ENCODE data around the gene ARHGAP28. TPM values are rescaled to one million over a fixed set of nuclear protein-coding genes. Genes with fewer than 3 reads are reported as not detected.

Gene ARHGAP28
- total RNA-seq, 3 donors from 2014 or later (not counting 1 experiment from before 2014, with no cell fraction given) = not detected

DNA sequence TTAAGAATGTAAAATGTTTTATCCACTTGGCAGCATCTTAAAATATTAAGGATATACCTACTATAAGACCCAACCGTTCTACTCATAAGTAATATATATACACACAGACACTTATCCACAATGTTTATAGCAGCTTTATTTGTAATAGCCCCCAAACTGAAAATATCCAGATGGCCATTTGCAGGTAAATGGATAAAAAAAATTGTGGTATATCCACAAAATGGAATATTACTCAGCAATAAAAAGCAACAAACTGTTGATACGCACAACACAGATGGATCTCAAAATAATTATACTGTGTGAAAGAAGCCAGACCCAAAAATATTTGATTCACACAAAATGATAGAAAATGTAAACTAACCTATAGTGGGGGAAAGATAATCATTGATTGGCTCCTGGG lies 122.0 kb downstream of the ARHGAP28 start:
- DNase-seq = no peak
- Mint-ChIP-seq H3K4me1 (no peaks in the 10 kb centered on the region), H3K27ac (no peak overlapping the region), H3K36me3 (no peaks in the 10 kb centered on the region), H3K4me3 (no peak overlapping the region), H3K9me3 (peaks cover 4 to 5% of the 10 kb centered on the region in 2 donors), H3K27me3 (ENCODE audit: low read depth in 2 of 2) (no peaks in the 10 kb centered on the region)
- no peak for ATAC-seq
- Histone ChIP-seq H3K36me3 (ENCODE audit: control insufficient read depth, insufficient read depth, low read length) (no peaks in the 10 kb centered on the region), H3K27ac (ENCODE audit: low read length) (no peak overlapping the region), H3K27me3 (ENCODE audit: control insufficient read depth, insufficient read depth, low read length) (no peaks in the 10 kb centered on the region), H3K4me1 (ENCODE audit: control insufficient read depth, insufficient read depth, low read length) (no peaks in the 10 kb centered on the region), H3K4me3 (ENCODE audit: low read length) (no peak overlapping the region), H3K9me3 (ENCODE audit: control insufficient read depth, insufficient read depth, low read length) (no peaks in the 10 kb centered on the region)
- intact Hi-C loops (cut with micrococcal nuclease) = no loop called here
- WGBS (ENCODE audit: insufficient coverage) = no CpG with 5 or more reads among the region's 2 CpGs
- TF ChIP-seq, protein P1, sequence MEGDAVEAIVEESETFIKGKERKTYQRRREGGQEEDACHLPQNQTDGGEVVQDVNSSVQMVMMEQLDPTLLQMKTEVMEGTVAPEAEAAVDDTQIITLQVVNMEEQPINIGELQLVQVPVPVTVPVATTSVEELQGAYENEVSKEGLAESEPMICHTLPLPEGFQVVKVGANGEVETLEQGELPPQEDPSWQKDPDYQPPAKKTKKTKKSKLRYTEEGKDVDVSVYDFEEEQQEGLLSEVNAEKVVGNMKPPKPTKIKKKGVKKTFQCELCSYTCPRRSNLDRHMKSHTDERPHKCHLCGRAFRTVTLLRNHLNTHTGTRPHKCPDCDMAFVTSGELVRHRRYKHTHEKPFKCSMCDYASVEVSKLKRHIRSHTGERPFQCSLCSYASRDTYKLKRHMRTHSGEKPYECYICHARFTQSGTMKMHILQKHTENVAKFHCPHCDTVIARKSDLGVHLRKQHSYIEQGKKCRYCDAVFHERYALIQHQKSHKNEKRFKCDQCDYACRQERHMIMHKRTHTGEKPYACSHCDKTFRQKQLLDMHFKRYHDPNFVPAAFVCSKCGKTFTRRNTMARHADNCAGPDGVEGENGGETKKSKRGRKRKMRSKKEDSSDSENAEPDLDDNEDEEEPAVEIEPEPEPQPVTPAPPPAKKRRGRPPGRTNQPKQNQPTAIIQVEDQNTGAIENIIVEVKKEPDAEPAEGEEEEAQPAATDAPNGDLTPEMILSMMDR (IDR thresholded peaks at IDR 0.05) = no peak

DNA sequence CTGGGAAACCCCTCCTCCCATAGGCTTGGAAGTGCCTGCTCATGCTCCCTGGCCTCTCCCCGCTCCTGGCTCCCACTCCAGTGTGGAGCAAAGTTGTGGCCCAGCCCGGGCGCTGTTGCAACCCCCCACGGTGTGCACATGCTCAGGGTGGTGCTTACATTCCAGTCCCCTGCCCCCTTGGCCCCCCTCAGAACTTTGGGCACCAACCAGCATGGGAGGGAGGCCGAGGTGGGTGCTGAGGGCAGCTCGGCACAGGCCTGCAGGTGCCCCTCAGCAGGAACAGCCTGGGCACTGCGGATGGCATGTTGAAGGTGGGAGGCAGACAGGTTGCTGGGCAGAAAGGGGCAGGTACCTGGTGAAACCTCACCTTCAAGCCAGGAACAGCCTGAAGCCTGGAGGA lies 125.3 kb downstream of the ARHGAP28 start:
- H3K9me3 Mint-ChIP-seq = peaks cover 3% of the 10 kb centered on the region in 2 donors
- H3K9me3 ChIP-seq (ENCODE audit: control insufficient read depth, insufficient read depth, low read length) = no peaks in the 10 kb centered on the region
- no peak for ATAC-seq
- no peak overlapping the region for H3K27ac Mint-ChIP-seq
- H3K36me3 ChIP-seq (ENCODE audit: control insufficient read depth, insufficient read depth, low read length) = no peaks in the 10 kb centered on the region
- H3K27ac ChIP-seq (ENCODE audit: low read length) = no peak overlapping the region
- WGBS (ENCODE audit: insufficient coverage) = 78% methylated on average over 7 of the region's 7 CpGs
- H3K27me3 Mint-ChIP-seq (ENCODE audit: low read depth in 2 of 2) = no peaks in the 10 kb centered on the region
- no peaks in the 10 kb centered on the region for H3K4me1 ChIP-seq (ENCODE audit: control insufficient read depth, insufficient read depth, low read length)
- TF ChIP-seq, protein P1 (IDR thresholded peaks at IDR 0.05) = no peak
- DNase-seq = no peak
- no peak overlapping the region for H3K4me3 ChIP-seq (ENCODE audit: low read length)
- H3K36me3 Mint-ChIP-seq = no peaks in the 10 kb centered on the region
- H3K27me3 ChIP-seq (ENCODE audit: control insufficient read depth, insufficient read depth, low read length) = no peaks in the 10 kb centered on the region
- H3K4me3 Mint-ChIP-seq = no peak overlapping the region
- intact Hi-C loops (cut with micrococcal nuclease) = no loop called here
- no peaks in the 10 kb centered on the region for H3K4me1 Mint-ChIP-seq

DNA sequence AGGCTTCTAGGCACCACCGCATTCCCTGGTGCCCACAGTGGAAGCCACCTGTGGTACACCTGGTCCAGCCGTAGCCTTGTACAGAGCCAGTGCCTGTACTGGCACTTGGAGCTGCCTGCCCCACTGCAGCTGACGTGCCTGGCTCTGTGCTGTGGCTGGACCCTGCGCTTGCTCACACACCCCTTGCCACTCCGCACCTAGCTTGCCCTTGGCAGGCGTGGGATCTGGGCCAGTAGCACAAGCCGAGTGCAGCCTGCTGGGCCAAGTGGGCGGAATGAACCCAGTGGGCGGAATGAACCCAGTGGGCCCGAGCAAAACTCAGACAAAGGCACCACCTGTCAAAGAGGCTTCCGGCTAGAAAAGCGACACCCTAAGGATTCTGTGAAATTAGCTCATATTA lies 126.3 kb downstream of the ARHGAP28 start:
- DNase-seq (no peak), ATAC-seq (no peak)
- TF ChIP-seq, protein P1 (IDR thresholded peaks at IDR 0.05) = no peak
- Mint-ChIP-seq H3K9me3 (peaks cover 0 to 3% of the 10 kb centered on the region in 2 donors), H3K27ac (no peak overlapping the region), H3K36me3 (no peaks in the 10 kb centered on the region), H3K4me1 (no peaks in the 10 kb centered on the region), H3K27me3 (ENCODE audit: low read depth in 2 of 2) (no peaks in the 10 kb centered on the region), H3K4me3 (no peak overlapping the region)
- intact Hi-C loops (cut with micrococcal nuclease) = no loop called here
- Histone ChIP-seq H3K4me1 (ENCODE audit: control insufficient read depth, insufficient read depth, low read length) (no peaks in the 10 kb centered on the region), H3K27me3 (ENCODE audit: control insufficient read depth, insufficient read depth, low read length) (no peaks in the 10 kb centered on the region), H3K9me3 (ENCODE audit: control insufficient read depth, insufficient read depth, low read length) (no peaks in the 10 kb centered on the region), H3K27ac (ENCODE audit: low read length) (no peak overlapping the region), H3K4me3 (ENCODE audit: low read length) (no peak overlapping the region), H3K36me3 (ENCODE audit: control insufficient read depth, insufficient read depth, low read length) (no peaks in the 10 kb centered on the region)
- WGBS (ENCODE audit: insufficient coverage) = 89% methylated on average over 12 of the region's 12 CpGs

DNA sequence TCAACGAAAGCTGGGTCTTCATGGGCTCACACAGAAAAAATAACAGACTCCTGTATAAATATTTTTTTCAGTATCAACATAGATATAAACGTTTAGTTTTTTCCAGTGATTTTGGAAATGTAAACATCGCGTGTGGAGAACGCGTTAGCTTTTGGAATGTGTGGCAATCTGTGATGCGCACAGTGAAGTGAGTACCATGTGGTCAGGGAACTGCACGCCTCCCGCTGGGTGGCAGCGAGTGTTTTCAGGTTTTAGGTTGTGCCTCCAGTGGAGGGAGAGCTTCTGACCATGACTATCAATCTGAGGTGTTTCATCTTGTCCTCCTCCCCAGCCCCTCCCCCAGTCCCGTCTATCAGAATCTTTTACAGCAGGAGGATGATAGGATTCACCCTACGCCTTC lies 127.8 kb downstream of the ARHGAP28 start:
- H3K36me3 Mint-ChIP-seq = no peaks in the 10 kb centered on the region
- Histone ChIP-seq H3K4me3 (ENCODE audit: low read length) (no peak overlapping the region), H3K27ac (ENCODE audit: low read length) (no peak overlapping the region), H3K36me3 (ENCODE audit: control insufficient read depth, insufficient read depth, low read length) (no peaks in the 10 kb centered on the region), H3K27me3 (ENCODE audit: control insufficient read depth, insufficient read depth, low read length) (no peaks in the 10 kb centered on the region), H3K4me1 (ENCODE audit: control insufficient read depth, insufficient read depth, low read length) (no peaks in the 10 kb centered on the region), H3K9me3 (ENCODE audit: control insufficient read depth, insufficient read depth, low read length) (no peaks in the 10 kb centered on the region)
- ATAC-seq = no peak
- WGBS (ENCODE audit: insufficient coverage) = 92% methylated on average over 11 of the region's 12 CpGs
- H3K4me1 Mint-ChIP-seq = no peaks in the 10 kb centered on the region
- intact Hi-C loops (cut with micrococcal nuclease) = no loop called here
- no peaks in the 10 kb centered on the region for H3K27me3 Mint-ChIP-seq (ENCODE audit: low read depth in 2 of 2)
- no peak overlapping the region for H3K27ac Mint-ChIP-seq
- TF ChIP-seq, protein P1 (IDR thresholded peaks at IDR 0.05) = no peak
- no peak for DNase-seq
- no peak overlapping the region for H3K4me3 Mint-ChIP-seq
- peaks cover 0 to 3% of the 10 kb centered on the region in 2 donors for H3K9me3 Mint-ChIP-seq

All from natural killer cell (primary cell).